ENCODE results near the gene LRP8. TPM values are rescaled to one million over a fixed set of nuclear protein-coding genes. Genes with fewer than 3 reads are reported as not detected.
A peak's percentile ranks its signal among the peaks of the same experiment; 100 is the strongest.

The LRP8 gene
- total and polyA plus RNA-seq, 2 of the 13 experiments (the other 11 are each of a cell fraction or from before 2014, with no cell fraction given): 17.3 to 17.4 TPM

DNA sequence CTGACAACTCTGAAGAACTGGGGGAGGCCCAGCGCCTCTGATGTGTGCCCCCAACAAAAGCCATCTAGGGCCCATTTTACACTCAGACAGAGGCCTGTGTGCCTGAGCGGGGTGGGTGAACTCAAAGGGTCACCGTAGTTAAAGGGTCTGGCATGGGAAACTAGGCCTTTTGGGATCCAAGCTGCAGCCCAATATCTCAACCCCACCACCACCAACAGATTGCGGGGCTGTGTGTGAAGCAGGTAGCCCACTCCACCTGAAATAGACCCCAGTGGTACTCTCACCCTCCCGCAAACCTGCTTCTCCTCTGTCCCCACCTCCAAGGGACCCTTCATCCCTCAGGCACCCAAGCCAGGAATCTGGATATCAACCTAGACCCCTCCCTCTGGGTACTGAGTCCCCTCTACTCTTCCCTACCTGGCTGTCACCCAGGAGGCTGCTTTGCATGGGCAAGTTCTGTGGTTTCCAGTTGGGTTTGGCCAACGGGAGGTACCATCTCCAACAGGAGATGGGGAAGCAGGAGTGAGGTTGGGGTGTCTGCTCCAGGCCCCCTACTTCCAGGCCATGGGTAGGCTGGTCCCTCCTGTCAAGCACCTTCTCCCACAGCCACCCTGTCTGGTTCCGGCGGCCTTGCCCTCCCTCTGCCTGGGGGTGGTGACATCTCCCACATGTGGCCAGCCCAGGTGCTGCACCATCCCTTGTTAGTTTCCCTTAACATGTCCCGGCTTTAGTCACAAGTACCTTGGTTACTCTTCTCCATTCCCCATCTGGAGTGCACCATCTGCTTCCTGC lies 35.2 kb upstream of the LRP8 start:
- Histone ChIP-seq H3K27ac (ENCODE audit: extremely low read length, insufficient read depth, low read length) (no peak overlapping the region), H3K4me1 (ENCODE audit: insufficient read depth, low read length) (no peaks in the 10 kb centered on the region), H3K27me3 (ENCODE audit: control insufficient read depth in 1 of 2, insufficient read depth in 2 of 2, low read length in 2 of 2) (peaks cover 3 to 35% of the 10 kb centered on the region in 2 experiments; a peak in 4 of 5 replicates), H3K4me2 (ENCODE audit: low read depth, low read length) (no peak overlapping the region), H3K79me2 (ENCODE audit: insufficient read depth, low read length) (no peaks in the 10 kb centered on the region), H2AFZ (ENCODE audit: low read length) (no peak overlapping the region), H3K4me3 (replicated peaks in 1 of 3; ENCODE audit: insufficient read depth in 1 of 3, low read depth in 2 of 3, low read length in 3 of 3) (no peak overlapping the region), H3K9me3 (ENCODE audit: low read length) (no peaks in the 10 kb centered on the region), H4K20me1 (ENCODE audit: insufficient read depth, low read length) (no peaks in the 10 kb centered on the region), H3K36me3 (replicated peaks in 1 of 2; ENCODE audit: control insufficient read depth in 1 of 2, insufficient read depth in 2 of 2, low read length in 2 of 2) (no peaks in the 10 kb centered on the region), H3K9ac (ENCODE audit: insufficient read depth, low read depth, low read length) (no peak overlapping the region)
- peak; percentile 95 for ATAC-seq
- intact Hi-C loops (cut with micrococcal nuclease; ENCODE audit: unreplicated experiment) (no loop called here), in situ Hi-C loops (cut with HindIII; ENCODE audit: extremely low pct_ligation_motif_present, low pct_unique_long_range_greater_than_20kb) (no loop called here)
- 51% methylated on average over 6 of the region's 9 CpGs for WGBS (ENCODE audit: low lambda C conversion rate)
- DNase-seq (ENCODE audit: low spot score): peak; percentile 11
- no peak for FAIRE-seq
- ChIA-PET POLR2A (no interaction called here), CTCF (ENCODE audit: low intra/inter-chr PET ratio, low total read pairs) (interaction anchor here (1.1 kb wide), 1 partner anchor 85 kb away, joined by 3 read pairs; no protein-coding TSS in a partner anchor)
- BruUV-seq (replicated peaks): no TSS peak
- TF ChIP-seq EZH2 (conservative IDR thresholded peaks at IDR 0.05; ENCODE audit: low read depth, low read length) (no peak), STAG1 (CRISPR knock-in tag; IDR thresholded peaks at IDR 0.05) (peak; percentile 31; the same call in 1 of the 2 replicates), MAFK (conservative IDR thresholded peaks at IDR 0.05 in 1 of 2, IDR thresholded peaks at IDR 0.05 in 1 of 2; ENCODE audit: low read length in 2 of 2) (no peak), ZMYM3 (CRISPR knock-in tag; IDR thresholded peaks at IDR 0.05) (no peak), SMC3 (IDR thresholded peaks at IDR 0.05; ENCODE audit: low read length) (0 out of 2 replicates have a peak, but pooled peaks have one; percentile 11), KLF12 (CRISPR knock-in tag; IDR thresholded peaks at IDR 0.05; ENCODE audit: borderline replicate concordance) (no peak), ZNF878 (CRISPR knock-in tag; IDR thresholded peaks at IDR 0.05) (no peak), ZNF329 (CRISPR knock-in tag; IDR thresholded peaks at IDR 0.05; ENCODE audit: low read depth) (no peak), ZNF12 (CRISPR knock-in tag; IDR thresholded peaks at IDR 0.05) (no peak), ZNF782 (CRISPR knock-in tag; IDR thresholded peaks at IDR 0.05; ENCODE audit: borderline replicate concordance) (no peak), CEBPG (CRISPR knock-in tag; IDR thresholded peaks at IDR 0.05) (no peak), SAFB2 (CRISPR knock-in tag; IDR thresholded peaks at IDR 0.05; ENCODE audit: borderline replicate concordance, low read depth) (no peak), HMG20A (CRISPR knock-in tag; IDR thresholded peaks at IDR 0.05; ENCODE audit: borderline replicate concordance) (no peak), FOXJ3 (CRISPR knock-in tag; IDR thresholded peaks at IDR 0.05; ENCODE audit: borderline replicate concordance) (no peak), ZSCAN20 (CRISPR knock-in tag; IDR thresholded peaks at IDR 0.05; ENCODE audit: borderline replicate concordance) (no peak), ATRX (CRISPR knock-in tag; IDR thresholded peaks at IDR 0.05; ENCODE audit: borderline replicate concordance) (no peak)
- TF ChIP-seq, protein P1, sequence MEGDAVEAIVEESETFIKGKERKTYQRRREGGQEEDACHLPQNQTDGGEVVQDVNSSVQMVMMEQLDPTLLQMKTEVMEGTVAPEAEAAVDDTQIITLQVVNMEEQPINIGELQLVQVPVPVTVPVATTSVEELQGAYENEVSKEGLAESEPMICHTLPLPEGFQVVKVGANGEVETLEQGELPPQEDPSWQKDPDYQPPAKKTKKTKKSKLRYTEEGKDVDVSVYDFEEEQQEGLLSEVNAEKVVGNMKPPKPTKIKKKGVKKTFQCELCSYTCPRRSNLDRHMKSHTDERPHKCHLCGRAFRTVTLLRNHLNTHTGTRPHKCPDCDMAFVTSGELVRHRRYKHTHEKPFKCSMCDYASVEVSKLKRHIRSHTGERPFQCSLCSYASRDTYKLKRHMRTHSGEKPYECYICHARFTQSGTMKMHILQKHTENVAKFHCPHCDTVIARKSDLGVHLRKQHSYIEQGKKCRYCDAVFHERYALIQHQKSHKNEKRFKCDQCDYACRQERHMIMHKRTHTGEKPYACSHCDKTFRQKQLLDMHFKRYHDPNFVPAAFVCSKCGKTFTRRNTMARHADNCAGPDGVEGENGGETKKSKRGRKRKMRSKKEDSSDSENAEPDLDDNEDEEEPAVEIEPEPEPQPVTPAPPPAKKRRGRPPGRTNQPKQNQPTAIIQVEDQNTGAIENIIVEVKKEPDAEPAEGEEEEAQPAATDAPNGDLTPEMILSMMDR (CRISPR knock-in tag; IDR thresholded peaks at IDR 0.05): peak; percentile 47
- TF ChIP-seq, protein P2, sequence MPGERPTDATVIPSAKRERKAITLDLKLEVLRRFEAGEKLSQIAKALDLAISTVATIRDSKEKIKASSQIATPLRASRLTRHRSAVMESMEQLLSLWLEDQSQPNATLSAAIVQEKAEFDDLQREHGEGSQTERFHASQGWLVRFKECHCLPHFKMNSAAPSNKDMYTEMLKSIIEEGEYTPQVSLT (CRISPR knock-in tag; IDR thresholded peaks at IDR 0.05; ENCODE audit: borderline replicate concordance, low read depth): no peak
- TF ChIP-seq, protein P3, sequence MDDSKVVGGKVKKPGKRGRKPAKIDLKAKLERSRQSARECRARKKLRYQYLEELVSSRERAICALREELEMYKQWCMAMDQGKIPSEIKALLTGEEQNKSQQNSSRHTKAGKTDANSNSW (CRISPR knock-in tag; IDR thresholded peaks at IDR 0.05; ENCODE audit: borderline replicate concordance): no peak
- TF ChIP-seq, protein P4, sequence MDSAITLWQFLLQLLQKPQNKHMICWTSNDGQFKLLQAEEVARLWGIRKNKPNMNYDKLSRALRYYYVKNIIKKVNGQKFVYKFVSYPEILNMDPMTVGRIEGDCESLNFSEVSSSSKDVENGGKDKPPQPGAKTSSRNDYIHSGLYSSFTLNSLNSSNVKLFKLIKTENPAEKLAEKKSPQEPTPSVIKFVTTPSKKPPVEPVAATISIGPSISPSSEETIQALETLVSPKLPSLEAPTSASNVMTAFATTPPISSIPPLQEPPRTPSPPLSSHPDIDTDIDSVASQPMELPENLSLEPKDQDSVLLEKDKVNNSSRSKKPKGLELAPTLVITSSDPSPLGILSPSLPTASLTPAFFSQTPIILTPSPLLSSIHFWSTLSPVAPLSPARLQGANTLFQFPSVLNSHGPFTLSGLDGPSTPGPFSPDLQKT (CRISPR knock-in tag; IDR thresholded peaks at IDR 0.05; ENCODE audit: borderline replicate concordance): no peak
